Measurements from ENCODE around the gene AGAP1.

The AGAP1 gene

GRCh38 chr2:235986361-235986760, 492.5 kb downstream of the AGAP1 start:
- peaks cover 9% of the 10 kb centered on the region for H3K27me3 Mint-ChIP-seq

DNA sequence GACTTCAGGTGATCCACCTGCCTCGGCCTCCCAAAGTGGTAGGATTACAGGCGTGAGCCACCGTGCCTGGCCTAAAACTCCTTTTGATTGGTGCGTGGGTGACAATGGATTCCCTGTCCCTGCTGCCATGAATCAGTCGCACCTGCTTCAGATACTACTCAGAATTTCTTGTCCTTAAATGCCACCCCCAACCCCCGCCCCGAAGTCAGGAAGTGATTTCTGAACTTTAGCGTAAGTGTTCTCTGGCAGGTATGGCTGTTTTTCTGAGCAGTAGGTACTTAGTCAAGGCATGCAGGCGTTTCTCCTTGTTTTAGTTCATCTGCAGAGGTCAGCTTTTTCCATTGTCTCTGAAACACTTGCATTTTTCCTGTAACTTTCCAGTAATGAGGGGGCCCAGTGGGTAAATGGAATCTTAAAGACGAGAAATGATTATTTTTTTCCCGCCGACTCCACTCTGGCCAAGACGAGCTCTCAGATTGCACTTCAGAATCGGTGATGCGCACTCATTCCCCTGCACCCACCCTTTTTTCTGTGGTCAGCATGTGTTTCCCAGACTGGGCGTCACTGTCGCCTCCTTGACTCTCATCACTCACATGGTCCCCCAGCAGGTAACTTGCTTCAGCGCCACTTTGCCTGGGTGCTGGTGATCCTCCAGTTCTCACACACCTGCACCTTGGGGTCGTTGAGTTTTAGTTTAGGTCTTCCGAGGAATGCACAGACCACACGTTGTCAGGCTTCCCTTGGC, 494.6 kb downstream of the AGAP1 start:
- Mint-ChIP-seq H3K27ac (no peak overlapping the region), H3K27me3 (peaks cover 9% of the 10 kb centered on the region), H3K4me3 (no peak overlapping the region), H3K36me3 (no peaks in the 10 kb centered on the region), H3K9me3 (peaks cover 6% of the 10 kb centered on the region), H3K4me1 (no peaks in the 10 kb centered on the region)
- ATAC-seq (ENCODE audit: low read depth) (no peak), DNase-seq (ENCODE audit: low spot score in 2 of 2) (no peak)

More at GRCh38 chr2:235986361-235986760, 492.5 kb downstream of the AGAP1 start:
- H3K27ac Mint-ChIP-seq: no peak overlapping the region
- no peaks in the 10 kb centered on the region for H3K36me3 Mint-ChIP-seq
- no peak for ATAC-seq (ENCODE audit: low read depth)
- no peak for DNase-seq (ENCODE audit: low spot score in 2 of 2)
- no peak overlapping the region for H3K4me3 Mint-ChIP-seq
- H3K9me3 Mint-ChIP-seq: peaks cover 8% of the 10 kb centered on the region
- H3K4me1 Mint-ChIP-seq: no peaks in the 10 kb centered on the region

- Mint-ChIP-seq H3K27me3 (peaks cover 9% of the 10 kb centered on the region), H3K9me3 (peaks cover 5% of the 10 kb centered on the region), H3K4me1 (no peaks in the 10 kb centered on the region), H3K36me3 (no peaks in the 10 kb centered on the region), H3K27ac (no peak overlapping the region), H3K4me3 (no peak overlapping the region)
- no peak for ATAC-seq (ENCODE audit: low read depth)
- DNase-seq (ENCODE audit: low spot score in 2 of 2): no peak
Measured at GRCh38 chr2:235989591-235989990, 495.7 kb downstream of the AGAP1 start.

DNA sequence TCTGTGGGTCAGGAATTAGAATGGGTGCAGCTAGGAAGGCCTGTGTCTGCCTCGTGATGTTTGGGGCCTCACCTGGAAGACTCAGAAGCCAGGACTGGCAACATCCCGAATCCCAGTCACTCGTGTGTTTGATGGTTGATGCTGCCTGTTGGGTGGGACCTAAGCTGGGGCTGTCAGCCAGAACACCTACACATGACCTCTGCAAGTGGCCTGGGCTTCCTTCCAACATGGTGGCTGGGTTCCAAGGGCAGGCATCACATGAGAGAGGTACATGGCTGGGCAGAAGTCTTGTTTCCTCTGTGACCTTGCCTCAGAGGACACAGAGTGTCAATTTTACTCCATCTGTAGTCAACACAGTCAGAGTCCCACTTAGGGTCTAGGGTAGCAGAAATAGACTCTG, 496.5 kb downstream of the AGAP1 start:
- H3K36me3 Mint-ChIP-seq: no peaks in the 10 kb centered on the region
- no peak overlapping the region for H3K27ac Mint-ChIP-seq
- no peak for ATAC-seq (ENCODE audit: low read depth)
- peaks cover 9% of the 10 kb centered on the region for H3K27me3 Mint-ChIP-seq
- no peak for DNase-seq (ENCODE audit: low spot score in 2 of 2)
- H3K9me3 Mint-ChIP-seq: peaks cover 5% of the 10 kb centered on the region
- no peak overlapping the region for H3K4me3 Mint-ChIP-seq
- H3K4me1 Mint-ChIP-seq: no peaks in the 10 kb centered on the region

- no peak overlapping the region for H3K27ac Mint-ChIP-seq
- ATAC-seq (ENCODE audit: low read depth): no peak
- H3K9me3 Mint-ChIP-seq: peaks cover 3% of the 10 kb centered on the region
- no peak overlapping the region for H3K4me3 Mint-ChIP-seq
- H3K36me3 Mint-ChIP-seq: no peaks in the 10 kb centered on the region
- H3K27me3 Mint-ChIP-seq: peaks cover 4% of the 10 kb centered on the region
- H3K4me1 Mint-ChIP-seq: no peaks in the 10 kb centered on the region
- DNase-seq (ENCODE audit: low spot score in 2 of 2): no peak
Measured at GRCh38 chr2:235992024-235992423, 498.2 kb downstream of the AGAP1 start.

- DNase-seq (ENCODE audit: low spot score in 2 of 2): no peak
- Mint-ChIP-seq H3K4me3 (no peak overlapping the region), H3K27me3 (peaks cover 4% of the 10 kb centered on the region), H3K9me3 (no peaks in the 10 kb centered on the region), H3K4me1 (no peaks in the 10 kb centered on the region), H3K27ac (no peak overlapping the region), H3K36me3 (no peaks in the 10 kb centered on the region)
- ATAC-seq (ENCODE audit: low read depth): no peak
Measured at GRCh38 chr2:235996419-235996818, 502.6 kb downstream of the AGAP1 start.

- no peaks in the 10 kb centered on the region for H3K36me3 Mint-ChIP-seq
- no peak for ATAC-seq (ENCODE audit: low read depth)
- H3K27me3 Mint-ChIP-seq: peaks cover 4% of the 10 kb centered on the region
- DNase-seq (ENCODE audit: low spot score in 2 of 2): no peak
- H3K27ac Mint-ChIP-seq: no peak overlapping the region
- no peaks in the 10 kb centered on the region for H3K9me3 Mint-ChIP-seq
- no peaks in the 10 kb centered on the region for H3K4me1 Mint-ChIP-seq
- H3K4me3 Mint-ChIP-seq: no peak overlapping the region
Measured at GRCh38 chr2:235999011-235999410, 505.2 kb downstream of the AGAP1 start.

GRCh38 chr2:236001166-236001828, 507.5 kb downstream of the AGAP1 start:
- DNase-seq (ENCODE audit: low spot score in 2 of 2) (no peak), ATAC-seq (ENCODE audit: low read depth) (no peak)
- Mint-ChIP-seq H3K4me3 (no peak overlapping the region), H3K36me3 (no peaks in the 10 kb centered on the region), H3K27me3 (peaks cover 4% of the 10 kb centered on the region), H3K27ac (no peak overlapping the region), H3K4me1 (no peaks in the 10 kb centered on the region), H3K9me3 (no peaks in the 10 kb centered on the region)

DNA sequence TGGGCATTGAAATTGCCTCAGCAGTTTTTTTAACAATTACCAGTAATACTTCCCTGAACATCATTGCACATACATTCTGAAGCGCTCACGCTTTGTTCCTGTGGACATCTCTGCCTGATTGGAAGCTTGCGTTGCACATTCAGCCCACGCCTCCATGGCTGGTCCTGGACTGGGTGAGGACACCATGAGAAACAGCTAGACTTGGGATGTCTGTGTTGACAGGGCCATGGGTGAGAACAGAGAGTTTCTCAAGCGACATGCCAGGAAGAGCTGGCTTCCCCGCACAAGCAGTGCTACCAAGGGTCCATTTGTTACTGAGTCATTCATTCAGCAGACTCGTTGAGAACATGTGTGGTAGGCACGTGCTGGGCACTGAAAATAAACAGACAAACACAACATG, 508.0 kb downstream of the AGAP1 start:
- peaks cover 4% of the 10 kb centered on the region for H3K27me3 Mint-ChIP-seq
- H3K4me1 Mint-ChIP-seq: no peaks in the 10 kb centered on the region
- no peak overlapping the region for H3K27ac Mint-ChIP-seq
- H3K4me3 Mint-ChIP-seq: no peak overlapping the region
- H3K36me3 Mint-ChIP-seq: no peaks in the 10 kb centered on the region
- DNase-seq (ENCODE audit: low spot score in 2 of 2): no peak
- no peaks in the 10 kb centered on the region for H3K9me3 Mint-ChIP-seq
- no peak for ATAC-seq (ENCODE audit: low read depth)

DNA sequence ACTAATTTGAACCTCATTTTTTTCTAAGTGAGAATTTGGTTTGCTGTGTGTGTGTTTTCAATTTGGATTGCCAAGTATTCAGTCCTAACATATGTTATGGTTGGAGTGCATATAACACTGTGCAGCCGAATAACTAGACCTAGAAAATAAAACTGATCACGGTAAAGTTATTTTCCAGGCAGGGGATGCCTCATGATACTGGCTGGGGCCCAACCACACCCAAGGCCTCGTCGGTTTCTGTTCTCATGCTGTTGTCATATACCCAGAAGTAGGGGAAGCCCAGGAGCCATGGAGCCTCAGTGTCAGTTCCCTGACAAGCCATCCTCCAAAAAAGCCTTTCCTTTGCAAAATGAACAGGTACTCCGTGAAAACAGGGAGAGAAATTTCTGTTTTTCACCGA, 514.2 kb downstream of the AGAP1 start:
- H3K4me1 Mint-ChIP-seq: no peaks in the 10 kb centered on the region
- H3K27me3 Mint-ChIP-seq: peaks cover 1% of the 10 kb centered on the region
- H3K36me3 Mint-ChIP-seq: no peaks in the 10 kb centered on the region
- DNase-seq (ENCODE audit: low spot score in 2 of 2) (no peak), ATAC-seq (ENCODE audit: low read depth) (no peak)
- H3K27ac Mint-ChIP-seq: no peak overlapping the region
- H3K4me3 Mint-ChIP-seq: no peak overlapping the region
- no peaks in the 10 kb centered on the region for H3K9me3 Mint-ChIP-seq

GRCh38 chr2:236008857-236009256, 515.0 kb downstream of the AGAP1 start:
- no peak overlapping the region for H3K27ac Mint-ChIP-seq
- no peak for ATAC-seq (ENCODE audit: low read depth)
- no peak overlapping the region for H3K4me3 Mint-ChIP-seq
- no peaks in the 10 kb centered on the region for H3K9me3 Mint-ChIP-seq
- H3K27me3 Mint-ChIP-seq: peaks cover 1% of the 10 kb centered on the region
- no peaks in the 10 kb centered on the region for H3K4me1 Mint-ChIP-seq
- no peak for DNase-seq (ENCODE audit: low spot score in 2 of 2)
- no peaks in the 10 kb centered on the region for H3K36me3 Mint-ChIP-seq

DNA sequence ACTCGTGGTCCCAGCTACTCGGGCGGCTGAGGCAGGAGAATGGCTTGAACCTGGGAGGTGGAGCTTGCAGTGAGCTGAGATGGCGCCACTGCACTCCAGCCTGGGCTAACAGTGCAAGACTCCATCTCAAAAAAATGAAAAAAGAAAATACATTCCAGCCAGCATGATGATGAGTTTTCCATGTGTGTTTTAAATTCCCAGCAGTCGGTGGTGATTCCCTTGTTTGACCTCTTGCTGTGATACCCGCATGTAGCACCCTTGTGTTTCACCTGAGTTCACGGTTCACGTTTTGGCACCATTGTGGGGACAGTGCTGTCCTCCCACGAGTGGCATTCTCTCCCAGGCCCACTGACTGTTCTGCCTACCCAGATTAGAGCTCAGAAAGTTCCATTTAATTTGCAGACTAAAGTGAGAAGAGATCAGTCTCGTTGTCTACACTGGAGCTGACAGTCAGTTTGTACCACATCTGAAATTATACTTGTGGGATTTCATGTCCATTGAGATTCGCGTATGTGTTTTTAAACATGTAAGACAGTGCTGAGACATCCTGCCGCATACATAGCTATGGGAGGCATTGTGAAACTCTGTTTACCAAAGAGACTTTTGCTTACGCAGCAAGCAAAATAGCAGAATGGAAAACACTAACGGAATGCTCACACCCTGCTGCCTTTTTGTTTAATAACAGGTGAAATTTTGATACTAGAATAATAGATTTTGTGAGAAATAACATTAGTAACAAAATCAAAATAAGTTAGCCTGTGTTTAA, 517.3 kb downstream of the AGAP1 start:
- Mint-ChIP-seq H3K4me3 (no peak overlapping the region), H3K36me3 (no peaks in the 10 kb centered on the region), H3K27ac (no peak overlapping the region), H3K4me1 (peaks cover 5% of the 10 kb centered on the region), H3K9me3 (peaks cover 5% of the 10 kb centered on the region), H3K27me3 (peaks cover 5% of the 10 kb centered on the region)
- ATAC-seq (ENCODE audit: low read depth) (no peak), DNase-seq (ENCODE audit: low spot score in 2 of 2) (no peak)

GRCh38 chr2:236012155-236012554, 518.3 kb downstream of the AGAP1 start:
- H3K27ac Mint-ChIP-seq: no peak overlapping the region
- no peak overlapping the region for H3K4me3 Mint-ChIP-seq
- no peaks in the 10 kb centered on the region for H3K36me3 Mint-ChIP-seq
- peaks cover 5% of the 10 kb centered on the region for H3K4me1 Mint-ChIP-seq
- ATAC-seq (ENCODE audit: low read depth) (no peak), DNase-seq (ENCODE audit: low spot score in 2 of 2) (no peak)
- peaks cover 5% of the 10 kb centered on the region for H3K9me3 Mint-ChIP-seq
- peaks cover 5% of the 10 kb centered on the region for H3K27me3 Mint-ChIP-seq

DNA sequence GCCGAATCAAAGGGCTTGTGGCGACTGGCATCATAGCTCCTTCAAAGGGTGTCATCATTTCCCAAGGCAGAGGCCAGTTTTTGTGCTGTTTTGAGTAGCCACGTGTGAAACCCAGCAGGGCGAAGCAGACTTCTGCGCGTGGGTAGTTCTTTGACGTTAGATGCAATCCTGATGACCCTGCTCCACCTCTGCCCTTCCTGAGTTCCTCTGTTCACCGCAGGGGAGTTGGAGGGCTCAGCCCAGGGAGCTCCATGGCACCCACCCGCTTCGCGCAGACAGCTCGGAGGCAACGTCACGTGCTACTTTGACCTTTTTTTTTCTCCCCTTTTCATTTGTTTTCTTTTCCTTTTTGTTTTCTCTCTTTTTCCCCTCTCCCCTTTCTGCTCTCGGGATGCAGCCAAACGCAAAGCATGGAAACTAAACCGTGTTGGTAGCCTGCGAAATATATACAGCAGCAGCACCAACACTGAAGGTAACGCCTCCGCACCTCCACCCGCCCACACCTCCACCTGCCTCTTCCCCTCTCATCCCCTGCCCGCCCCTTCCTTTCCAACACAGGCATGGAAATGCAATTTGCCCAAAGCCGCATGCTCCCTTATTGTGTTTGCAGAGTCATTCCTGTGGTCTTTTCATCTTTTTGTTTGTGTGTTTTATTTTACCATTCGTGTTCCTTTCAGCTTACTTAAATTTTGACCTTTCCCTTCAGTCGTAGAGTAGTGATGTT, 520.7 kb downstream of the AGAP1 start:
- Mint-ChIP-seq H3K27me3 (peaks cover 5% of the 10 kb centered on the region), H3K9me3 (peaks cover 5% of the 10 kb centered on the region), H3K4me3 (no peak overlapping the region), H3K4me1 (peaks cover 5% of the 10 kb centered on the region), H3K27ac (no peak overlapping the region), H3K36me3 (no peaks in the 10 kb centered on the region)
- DNase-seq (ENCODE audit: low spot score in 2 of 2): no peak
- ATAC-seq (ENCODE audit: low read depth): no peak

Measured in memory B cell (primary cell).